H1 (cell line): ENCODE data around the gene MYRF. TPM values are rescaled to one million over a fixed set of nuclear protein-coding genes. Genes with fewer than 3 reads are reported as not detected.

Experiments used
- CTCF ChIA-PET: fragments of 300-600 bp; sonication (Branson Sonifier 250); formaldehyde crosslinking; loops from one replicate; lab custom pipeline; 2021; ENCODE audit not compliant: partially characterized antibody; lab: Charles Lee
- POLR2A ChIA-PET: fragments of 300-600 bp; sonication (Branson Sonifier 250); formaldehyde crosslinking; loops from one replicate; lab custom pipeline; 2021; ENCODE audit warnings: inconsistent platforms; ENCODE audit not compliant: partially characterized antibody; lab: Charles Lee
- DNase-seq, 2 experiments: peaks; one replicate each; pipeline versions ENCODE4 v3.0.0 to v3.0.0-alpha.2; 2010 to 2022; ENCODE audit warnings: low spot score in 2 of 2, low read depth in 1 of 2, mixed read lengths in 1 of 2
- FAIRE-seq: peaks from 2 replicates; lab custom pipeline; 2011; peaks lifted over from hg19 to GRCh38; lab: Jason Lieb, UNC
- H2AFZ ChIP-seq: 2 replicates; pipeline ENCODE4 v1.8.1; 2012; ENCODE audit warnings: low read length, inconsistent platforms
- H2AK5ac ChIP-seq: 2 replicates; pipeline ENCODE4 v1.6.1; 2013; ENCODE audit warnings: low read depth, low read length
- H2BK120ac ChIP-seq: replicated peaks from 2 replicates; pipeline ENCODE3; 2013; ENCODE audit warnings: low read depth, low read length, inconsistent platforms
- H2BK12ac ChIP-seq: 2 replicates; pipeline ENCODE4 v1.6.1; 2013; ENCODE audit warnings: low read depth, low read length
- H2BK15ac ChIP-seq: 2 replicates; pipeline ENCODE4 v1.6.1; 2013; ENCODE audit warnings: low read length
- H2BK20ac ChIP-seq: 2 replicates; pipeline ENCODE4 v1.6.1; 2013; ENCODE audit warnings: low read length
- H2BK5ac ChIP-seq: 2 replicates; pipeline ENCODE4 v1.6.1; 2013; ENCODE audit warnings: low read depth, low read length
- H3K14ac ChIP-seq: 2 replicates; pipeline ENCODE4 v1.6.1; 2013; ENCODE audit warnings: inconsistent platforms; ENCODE audit not compliant: insufficient read length
- H3K18ac ChIP-seq: 2 replicates; pipeline ENCODE4 v1.6.1; 2013; ENCODE audit warnings: low read length; ENCODE audit errors: extremely low read depth
- H3K23ac ChIP-seq: 2 replicates; pipeline ENCODE4 v1.6.1; 2013; ENCODE audit warnings: inconsistent platforms; ENCODE audit not compliant: insufficient read length
- H3K23me2 ChIP-seq: 2 replicates; pipeline ENCODE4 v1.6.1; 2013; ENCODE audit warnings: low read depth, low read length
- H3K27ac ChIP-seq: 2 replicates; pipeline ENCODE4 v1.6.1; 2011; ENCODE audit warnings: low read depth, low read length, inconsistent platforms
- H3K27me3 ChIP-seq, 4 experiments: replicated peaks in 1 of 4; 1 replicate in 1 of 4; 2 replicates in 3 of 4; pipeline versions ENCODE4 v1.6.1 to v1.8.1; 2011 to 2013; ENCODE audit warnings: low read length in 3 of 4, mild to moderate bottlenecking in 3 of 4, inconsistent platforms in 2 of 4, mixed read lengths in 2 of 4, moderate library complexity in 1 of 4; ENCODE audit not compliant: control insufficient read depth in 3 of 4, insufficient read depth in 3 of 4; ENCODE audit errors: extremely low read depth in 1 of 4
- H3K36me3 ChIP-seq, 4 experiments: 2 replicates each; pipeline versions ENCODE4 v1.6.1 to v1.8.1; 2011 to 2013; ENCODE audit warnings: mild to moderate bottlenecking in 4 of 4, low read length in 3 of 4, moderate library complexity in 2 of 4, control low read depth in 1 of 4, inconsistent platforms in 1 of 4; ENCODE audit not compliant: insufficient read depth in 4 of 4, control insufficient read depth in 2 of 4
- H3K4ac ChIP-seq: replicated peaks from 2 replicates; pipeline ENCODE3; 2013; ENCODE audit warnings: low read length, low read depth, mixed read lengths, inconsistent platforms; ENCODE audit not compliant: insufficient read length
- H3K4me1 ChIP-seq, 4 experiments: replicated peaks in 1 of 4; 1 replicate in 1 of 4; 2 replicates in 3 of 4; pipeline versions ENCODE4 v1.6.1 to v1.8.1; 2011 to 2013; ENCODE audit warnings: low read length in 3 of 4, inconsistent platforms in 2 of 4, mixed read lengths in 1 of 4; ENCODE audit not compliant: insufficient read depth in 4 of 4, control insufficient read depth in 3 of 4
- H3K4me2 ChIP-seq, 2 experiments: 2 replicates each; pipeline versions ENCODE4 v1.6.1 to v1.8.1; 2011 to 2013; ENCODE audit warnings: low read depth in 2 of 2, low read length in 2 of 2, control low read depth in 1 of 2, inconsistent platforms in 1 of 2, mild to moderate bottlenecking in 1 of 2; ENCODE audit not compliant: insufficient read depth in 1 of 2
- H3K4me3 ChIP-seq, 4 experiments: fragments of 200-600, 300-600 bp in 1 of 4; sonication (generic), shearing (Covaris generic), sonication (Bioruptor Twin) in 1 of 4; 2 replicates each; pipeline versions ENCODE4 v1.5.1 to v1.8.1; 2011 to 2016; ENCODE audit warnings: low read length in 4 of 4, low read depth in 3 of 4, control low read depth in 2 of 4, inconsistent platforms in 2 of 4, mild to moderate bottlenecking in 2 of 4, mixed read lengths in 1 of 4, moderate library complexity in 1 of 4; ENCODE audit not compliant: insufficient read depth in 2 of 4; ENCODE audit errors: extremely low read depth in 1 of 4
- H3K56ac ChIP-seq: replicated peaks from 2 replicates; pipeline ENCODE3; 2013; ENCODE audit warnings: low read depth, mild to moderate bottlenecking, mixed read lengths, low read length, inconsistent platforms; ENCODE audit not compliant: insufficient read length
- H3K79me1 ChIP-seq: 2 replicates; pipeline ENCODE4 v1.6.1; 2013; ENCODE audit warnings: low read depth, low read length, control low read depth
- H3K79me2 ChIP-seq, 2 experiments: 2 replicates each; pipeline versions ENCODE4 v1.6.1 to v1.8.1; 2012 to 2013; ENCODE audit warnings: low read length in 2 of 2, mild to moderate bottlenecking in 2 of 2, inconsistent platforms in 1 of 2; ENCODE audit not compliant: insufficient read depth in 2 of 2, control insufficient read depth in 1 of 2
- H3K9ac ChIP-seq, 4 experiments: replicated peaks in 1 of 4; 1 replicate in 1 of 4; 2 replicates in 3 of 4; pipeline versions ENCODE4 v1.6.1 to v1.8.1; 2011 to 2013; ENCODE audit warnings: low read depth in 3 of 4, low read length in 3 of 4, control low read depth in 2 of 4, mild to moderate bottlenecking in 2 of 4, moderate library complexity in 2 of 4, inconsistent platforms in 1 of 4; ENCODE audit errors: extremely low read depth in 1 of 4
- H3K9me3 ChIP-seq, 2 experiments: 2 replicates each; pipeline versions ENCODE4 v1.6.1 to v1.8.1; 2012 to 2013; ENCODE audit warnings: mild to moderate bottlenecking in 2 of 2, moderate library complexity in 2 of 2, control low read depth in 1 of 2, inconsistent platforms in 1 of 2, low read depth in 1 of 2, low read length in 1 of 2, mixed read lengths in 1 of 2; ENCODE audit not compliant: insufficient read depth in 2 of 2
- H4K20me1 ChIP-seq, 2 experiments: replicated peaks in 1 of 2; 2 replicates each; pipeline versions ENCODE3 to v1.8.1; 2011 to 2013; ENCODE audit warnings: inconsistent platforms in 2 of 2, low read length in 2 of 2, mild to moderate bottlenecking in 1 of 2; ENCODE audit not compliant: insufficient read depth in 2 of 2, control insufficient read depth in 1 of 2
- H4K5ac ChIP-seq: 2 replicates; pipeline ENCODE4 v1.6.1; 2013; ENCODE audit warnings: low read length, low read depth, mixed read lengths, inconsistent platforms; ENCODE audit not compliant: insufficient read length
- H4K8ac ChIP-seq: 2 replicates; pipeline ENCODE4 v1.8.0; 2013; ENCODE audit warnings: mild to moderate bottlenecking, moderate library complexity, low read length, inconsistent platforms; ENCODE audit not compliant: insufficient read depth; ENCODE audit errors: extremely low read depth
- H4K91ac ChIP-seq: replicated peaks from 2 replicates; pipeline ENCODE3; 2013; ENCODE audit warnings: low read length, mixed read lengths, inconsistent platforms; ENCODE audit not compliant: insufficient read length
- CBX8 ChIP-seq: fragments of 300-800, 300-1000 bp; sonication (generic); IDR thresholded peaks from 2 replicates; pipeline ENCODE4 v1.7.1; 2016; ENCODE audit warnings: low read depth, low read length, borderline replicate concordance
- FOSL1 ChIP-seq: IDR thresholded peaks from 2 replicates; pipeline ENCODE4 v1.6.1; 2011; ENCODE audit warnings: mild to moderate bottlenecking, low read depth, low read length, moderate library complexity; ENCODE audit not compliant: insufficient read depth
- POLR2A ChIP-seq, 2 experiments: IDR thresholded peaks; 1 replicate in 1 of 2; 2 replicates in 1 of 2; pipeline ENCODE4 v1.6.1; 2011; ENCODE audit warnings: low read depth in 2 of 2, low read length in 2 of 2, mild to moderate bottlenecking in 2 of 2; ENCODE audit errors: control extremely low read depth in 1 of 2
- POU5F1 ChIP-seq: IDR thresholded peaks from 2 replicates; pipeline ENCODE4 v1.6.1; 2011; ENCODE audit warnings: low read depth, mild to moderate bottlenecking, low read length, moderate library complexity
- SP1 ChIP-seq: IDR thresholded peaks from 2 replicates; pipeline ENCODE4 v1.6.1; 2011; ENCODE audit warnings: low read depth, low read length
- TAF1 ChIP-seq: IDR thresholded peaks from 2 replicates; pipeline ENCODE4 v1.6.1; 2011; ENCODE audit warnings: mild to moderate bottlenecking, low read depth, low read length
- WGBS, 2 experiments: shearing (Covaris generic) in 1 of 2; methylation state at CpG; one replicate each; pipeline versions ENCODE4 v1.1.6 to v1.1.7; 2013 to 2015; ENCODE audit warnings: low lambda C conversion rate in 2 of 2, mixed read lengths in 2 of 2, inconsistent platforms in 1 of 2, low coverage in 1 of 2, missing lambda C conversion rate in 1 of 2; ENCODE audit not compliant: insufficient replicate concordance in 2 of 2, insufficient coverage in 1 of 2, insufficient read length in 1 of 2; ENCODE audit errors: extremely low coverage in 1 of 2, missing lambda C conversion rate in 1 of 2; 5-methylcytosine and 5-hydroxymethylcytosine counted together
- polyA plus RNA-seq, 7 experiments: library from polyadenylated mRNA; depleted of rRNA in 3 of 7; stranded (reverse) in 5 of 7; unstranded in 2 of 7; fragments of >200 nt in 5 of 7; fragments of 200-250 nt in 2 of 7; gene quantifications; 1 replicate in 5 of 7; 2 replicates in 1 of 7; 4 replicates in 1 of 7; pipeline versions ENCODE4 v1.2.1 to v1.2.3, GENCODE V29; 2011 to 2013; ENCODE audit warnings: missing spikeins in 2 of 7, mixed read lengths in 2 of 7
- total RNA-seq: library from RNA; stranded (reverse); fragmentation: NEBNext Ultra II Directional; extraction: Animal tissue kit (Norgen Biotek cat#: 25700); gene quantifications from 2 replicates; pipeline ENCODE4 v1.2.1, GENCODE V29; 2021
- TF ChIP-seq, protein P1 (sequence below): IDR thresholded peaks from 2 replicates; pipeline ENCODE4 v1.6.1; 2012; ENCODE audit warnings: inconsistent platforms

Gene MYRF
- total and polyA plus RNA-seq, 2 of the 8 experiments (the other 6 are each of a cell fraction or from before 2014, with no cell fraction given) = 6.0 to 6.1 TPM

GRCh38 chr11:61762798-61763197 is 10.4 kb downstream of the MYRF start:
- POLR2A ChIA-PET = no interaction called here
- no peak overlapping the region for H3K4me2 ChIP-seq
- WGBS, 2 experiments = 88% methylated on average over 13 of the region's 15 CpGs; no CpG with 5 or more reads in 1 of the 2 experiments
- no peak overlapping the region; the same call in 1 of the 2 replicates for H3K18ac ChIP-seq
- H3K23me2 ChIP-seq = no peaks in the 10 kb centered on the region
- no peaks in the 10 kb centered on the region for H3K36me3 ChIP-seq
- no peak overlapping the region for H4K91ac ChIP-seq
- no peaks in the 10 kb centered on the region for H4K20me1 ChIP-seq
- H3K4me3 ChIP-seq = no peak overlapping the region
- no peak overlapping the region for H2BK15ac ChIP-seq
- H3K14ac ChIP-seq = no peak overlapping the region
- no peak overlapping the region for H2BK120ac ChIP-seq
- no peak overlapping the region for H4K8ac ChIP-seq
- peaks cover 0 to 14% (median 7%) of the 10 kb centered on the region in 4 experiments; a peak in 6 of 7 replicates for H3K4me1 ChIP-seq
- H3K23ac ChIP-seq = no peak overlapping the region
- H2AFZ ChIP-seq = no peak overlapping the region
- no peak overlapping the region for H3K27ac ChIP-seq
- H2AK5ac ChIP-seq = no peak overlapping the region
- H3K9me3 ChIP-seq = no peaks in the 10 kb centered on the region
- H3K27me3 ChIP-seq = no peaks in the 10 kb centered on the region
- no peak overlapping the region for H3K9ac ChIP-seq
- no peak overlapping the region for H4K5ac ChIP-seq
- no peak overlapping the region for H3K56ac ChIP-seq
- CTCF ChIA-PET = no interaction called here
- H2BK20ac ChIP-seq = no peak overlapping the region
- no peak overlapping the region for H3K4ac ChIP-seq
- H3K79me2 ChIP-seq = no peaks in the 10 kb centered on the region
- H3K79me1 ChIP-seq = no peaks in the 10 kb centered on the region
- TF ChIP-seq CBX8 = no peak
- no peak for TF ChIP-seq FOSL1
- TF ChIP-seq, protein P1, sequence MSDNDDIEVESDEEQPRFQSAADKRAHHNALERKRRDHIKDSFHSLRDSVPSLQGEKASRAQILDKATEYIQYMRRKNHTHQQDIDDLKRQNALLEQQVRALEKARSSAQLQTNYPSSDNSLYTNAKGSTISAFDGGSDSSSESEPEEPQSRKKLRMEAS = no peak
- no peak for TF ChIP-seq POU5F1
- TF ChIP-seq SP1 = no peak
- no peak for TF ChIP-seq POLR2A (IDR thresholded peaks at IDR 0.05; ENCODE audit: control extremely low read depth in 1 of 2, low read depth in 2 of 2, low read length in 2 of 2)
- no peak for TF ChIP-seq TAF1
- no peak overlapping the region for H2BK5ac ChIP-seq
- DNase-seq (no peak), FAIRE-seq (no peak)
- no peak overlapping the region for H2BK12ac ChIP-seq
